Smooth muscle cell (in vitro differentiated cells): ENCODE data around the gene FBXO3. TPM values are rescaled to one million over a fixed set of nuclear protein-coding genes. Genes with fewer than 3 reads are reported as not detected.

ENCODE experiments used
- DNase-seq: peaks from one replicate; lab custom pipeline; 2025; ENCODE audit not compliant: unreplicated experiment; lab: John Stamatoyannopoulos, UW
- H2AFZ ChIP-seq: fragments of 200-600 bp; sonication (generic); 2 replicates; pipeline ENCODE4 v1.6.0; 2016; ENCODE audit warnings: antibody characterized with exemption, low read depth, mild to moderate bottlenecking
- H3F3A ChIP-seq: fragments of 200-600 bp; sonication (generic); 2 replicates; pipeline ENCODE4 v1.6.0; 2017; ENCODE audit warnings: antibody characterized with exemption, low read depth
- H3K27ac ChIP-seq: fragments of 200-600 bp; sonication (generic); 2 replicates; pipeline ENCODE4 v1.5.1; 2016; ENCODE audit warnings: low read depth, mild to moderate bottlenecking
- H3K27me3 ChIP-seq: fragments of 200-600 bp; sonication (generic); 2 replicates; pipeline ENCODE4 v1.6.1; 2016; ENCODE audit warnings: low read depth, mild to moderate bottlenecking
- H3K36me3 ChIP-seq: fragments of 200-600 bp; sonication (generic); 2 replicates; pipeline ENCODE4 v1.5.1; 2016; ENCODE audit warnings: low read depth
- H3K4me1 ChIP-seq: fragments of 200-600 bp; sonication (generic); 2 replicates; pipeline ENCODE4 v1.5.1; 2016; ENCODE audit warnings: low read depth
- H3K4me2 ChIP-seq: fragments of 200-600 bp; sonication (generic); 2 replicates; pipeline ENCODE4 v1.6.0; 2016; ENCODE audit warnings: mild to moderate bottlenecking
- H3K4me3 ChIP-seq: fragments of 200-600 bp; sonication (generic); 2 replicates; pipeline ENCODE4 v1.5.1; 2016; ENCODE audit warnings: mild to moderate bottlenecking
- H3K79me2 ChIP-seq: fragments of 200-600 bp; sonication (generic); 2 replicates; pipeline ENCODE4 v1.6.0; 2016; ENCODE audit warnings: low read depth, mild to moderate bottlenecking
- H3K9ac ChIP-seq: fragments of 200-600 bp; sonication (generic); 2 replicates; pipeline ENCODE4 v1.6.0; 2016; ENCODE audit warnings: low read depth
- H3K9me3 ChIP-seq: fragments of 200-600 bp; sonication (generic); replicated peaks from 2 replicates; pipeline ENCODE4 v1.5.1; 2016; ENCODE audit warnings: low read depth
- H4K20me1 ChIP-seq: fragments of 200-600 bp; sonication (generic); 2 replicates; pipeline ENCODE4 v1.6.0; 2016; ENCODE audit warnings: low read depth
- WGBS: methylation state at CpG from one replicate; pipeline ENCODE4 v1.1.7; 2016; ENCODE audit warnings: low lambda C conversion rate; 5-methylcytosine and 5-hydroxymethylcytosine counted together
- polyA plus RNA-seq: library from polyadenylated mRNA; unstranded; fragments of >200 nt; fragmentation: Nextera tagmentation; extraction: Ambion mirVana; gene quantifications from 2 replicates; pipeline ENCODE4 v1.2.1, GENCODE V29; 2016
- total RNA-seq: library from RNA; depleted of rRNA; stranded (reverse); fragments of >200 nt; gene quantifications from 2 replicates; pipeline ENCODE4 v1.2.3, GENCODE V29; 2014
- TF ChIP-seq, protein P1 (sequence below): fragments of 200-600 bp; sonication (generic); IDR thresholded peaks from 2 replicates; pipeline ENCODE4 v1.5.1; 2017; ENCODE audit warnings: borderline replicate concordance, mild to moderate bottlenecking, antibody characterized with exemption; ENCODE audit not compliant: insufficient read depth, poor library complexity, severe bottlenecking

FBXO3 gene
- total and polyA plus RNA-seq, 2 experiments from 2014 or later = 28.8 to 63.6 TPM

DNA sequence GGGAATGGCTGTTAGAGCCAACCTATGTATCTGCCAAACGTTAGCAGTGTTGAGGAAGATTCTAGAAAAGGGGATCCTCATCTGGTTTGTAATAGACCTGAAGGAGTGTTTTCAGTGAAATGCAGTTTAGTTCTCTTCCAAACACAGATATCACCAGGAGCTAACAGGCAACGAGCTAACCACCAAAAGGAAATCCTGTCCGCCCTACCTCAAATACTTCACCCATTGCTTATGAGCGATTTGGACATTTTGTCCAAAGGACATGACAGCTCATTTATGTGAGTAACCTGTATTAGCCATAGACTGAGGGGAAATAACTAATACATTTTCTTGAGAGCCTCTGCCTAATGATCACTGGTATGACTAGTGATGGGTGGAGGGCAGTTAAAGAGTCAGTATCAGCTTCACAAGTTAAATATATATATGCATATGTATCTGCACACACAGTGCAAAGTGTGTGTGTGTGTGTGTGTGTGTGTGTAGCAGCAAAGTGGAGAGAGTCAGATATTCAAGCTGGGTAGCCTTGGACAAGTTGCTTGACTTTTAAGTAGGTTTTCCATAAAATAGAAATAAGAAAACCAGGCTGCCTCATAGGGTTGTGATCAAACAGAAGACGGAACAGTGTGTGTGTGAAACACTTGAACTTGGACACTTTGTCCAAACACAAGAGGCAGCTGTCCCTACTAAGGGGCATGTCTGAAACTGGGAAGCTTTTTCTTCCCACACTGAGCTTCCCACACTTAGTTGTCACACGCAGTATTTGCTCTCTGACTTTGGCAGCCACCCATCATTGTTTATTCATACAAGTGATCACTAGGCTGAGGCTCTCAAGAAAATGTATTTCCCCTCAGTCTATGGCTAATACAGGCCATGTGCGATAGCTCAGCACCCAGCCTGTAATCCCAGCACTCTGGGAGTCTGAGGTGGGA is 72.8 kb downstream of the FBXO3 start:
- H2AFZ ChIP-seq = no peak overlapping the region
- H3K4me1 ChIP-seq = peaks cover 20% of the 10 kb centered on the region
- peak overlapping the region; percentile 81 for H3K4me2 ChIP-seq

DNA sequence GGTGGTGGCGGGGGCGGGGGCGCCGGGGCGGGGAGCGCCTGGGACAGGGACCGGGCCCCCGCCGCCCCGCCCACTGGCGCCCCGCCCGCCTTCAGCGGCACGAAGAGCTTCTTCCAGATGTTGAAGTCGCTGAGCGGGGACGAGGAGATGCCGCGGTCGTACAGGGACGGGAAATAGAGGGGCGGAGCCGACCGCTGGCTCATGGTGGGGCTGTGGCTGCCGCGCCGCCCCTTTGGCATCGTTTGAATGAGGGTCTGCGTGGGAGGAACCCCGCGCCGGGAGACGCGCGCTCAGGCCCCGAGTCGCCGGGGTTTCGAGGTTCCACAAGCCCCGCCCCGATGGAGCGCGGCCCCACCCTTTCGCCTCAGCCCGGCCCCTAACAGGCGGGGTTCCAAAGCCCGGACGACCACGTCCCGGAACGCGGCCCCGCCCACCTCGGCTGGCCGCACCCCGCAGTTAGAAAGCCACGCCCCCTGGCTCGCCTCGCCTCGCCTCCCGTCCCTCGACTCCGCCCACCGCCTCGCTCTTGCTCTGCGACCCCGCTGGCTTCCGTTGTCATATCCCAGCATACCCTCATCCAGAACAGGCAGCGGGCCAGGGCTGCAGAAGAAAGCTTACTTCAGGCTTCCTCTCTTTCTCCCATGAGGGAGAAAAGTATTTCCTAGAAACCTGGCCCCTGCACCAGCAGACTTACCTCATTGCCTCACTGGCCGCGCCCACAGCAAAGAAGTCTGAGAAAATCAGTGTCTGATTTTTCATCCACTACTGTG is 73.6 kb downstream of the FBXO3 start, which contains the start of gene C11orf91:
Gene C11orf91, minus strand, starts transcription at position 325 of the 770 bp plus-strand sequence. Its CDS starts 86 bp downstream, at position 239.
- H4K20me1 ChIP-seq = no peaks in the 10 kb centered on the region
- TF ChIP-seq, protein P1, sequence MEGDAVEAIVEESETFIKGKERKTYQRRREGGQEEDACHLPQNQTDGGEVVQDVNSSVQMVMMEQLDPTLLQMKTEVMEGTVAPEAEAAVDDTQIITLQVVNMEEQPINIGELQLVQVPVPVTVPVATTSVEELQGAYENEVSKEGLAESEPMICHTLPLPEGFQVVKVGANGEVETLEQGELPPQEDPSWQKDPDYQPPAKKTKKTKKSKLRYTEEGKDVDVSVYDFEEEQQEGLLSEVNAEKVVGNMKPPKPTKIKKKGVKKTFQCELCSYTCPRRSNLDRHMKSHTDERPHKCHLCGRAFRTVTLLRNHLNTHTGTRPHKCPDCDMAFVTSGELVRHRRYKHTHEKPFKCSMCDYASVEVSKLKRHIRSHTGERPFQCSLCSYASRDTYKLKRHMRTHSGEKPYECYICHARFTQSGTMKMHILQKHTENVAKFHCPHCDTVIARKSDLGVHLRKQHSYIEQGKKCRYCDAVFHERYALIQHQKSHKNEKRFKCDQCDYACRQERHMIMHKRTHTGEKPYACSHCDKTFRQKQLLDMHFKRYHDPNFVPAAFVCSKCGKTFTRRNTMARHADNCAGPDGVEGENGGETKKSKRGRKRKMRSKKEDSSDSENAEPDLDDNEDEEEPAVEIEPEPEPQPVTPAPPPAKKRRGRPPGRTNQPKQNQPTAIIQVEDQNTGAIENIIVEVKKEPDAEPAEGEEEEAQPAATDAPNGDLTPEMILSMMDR = no peak
- DNase-seq = peak; percentile 94
- H3K36me3 ChIP-seq = no peaks in the 10 kb centered on the region
- H3K4me2 ChIP-seq = peak within 1 kb of the TSS; percentile 81
- peak within 1 kb of the TSS; percentile 44 for H3K4me3 ChIP-seq
- no peaks in the 10 kb centered on the region for H3K27me3 ChIP-seq
- H3K79me2 ChIP-seq = no peaks in the 10 kb centered on the region
- peak within 1 kb of the TSS; percentile 85 for H3K27ac ChIP-seq
- H3K9ac ChIP-seq = peak within 1 kb of the TSS; percentile 72
- H2AFZ ChIP-seq = no peak within 1 kb of the TSS
- peaks cover 9% of the 10 kb centered on the region for H3F3A ChIP-seq
- 3% methylated on average over 23 of the region's 72 CpGs for WGBS
- H3K9me3 ChIP-seq = no peaks in the 10 kb centered on the region
- peaks cover 20% of the 10 kb centered on the region for H3K4me1 ChIP-seq

More for the DNA sequence above, 72.8 kb downstream of the FBXO3 start:
- H3K9ac ChIP-seq = peak overlapping the region; percentile 65
- DNase-seq = no peak
- no peaks in the 10 kb centered on the region for H4K20me1 ChIP-seq
- peaks cover 9% of the 10 kb centered on the region for H3F3A ChIP-seq
- WGBS = 44% methylated on average over 7 of the region's 7 CpGs
- H3K27ac ChIP-seq = peak overlapping the region; percentile 85
- no peaks in the 10 kb centered on the region for H3K9me3 ChIP-seq
- no peaks in the 10 kb centered on the region for H3K27me3 ChIP-seq
- peak overlapping the region; percentile 44 for H3K4me3 ChIP-seq
- H3K79me2 ChIP-seq = no peaks in the 10 kb centered on the region
- peaks cover under 1% of the 10 kb centered on the region for H3K36me3 ChIP-seq
- TF ChIP-seq, protein P1 = no peak

DNA sequence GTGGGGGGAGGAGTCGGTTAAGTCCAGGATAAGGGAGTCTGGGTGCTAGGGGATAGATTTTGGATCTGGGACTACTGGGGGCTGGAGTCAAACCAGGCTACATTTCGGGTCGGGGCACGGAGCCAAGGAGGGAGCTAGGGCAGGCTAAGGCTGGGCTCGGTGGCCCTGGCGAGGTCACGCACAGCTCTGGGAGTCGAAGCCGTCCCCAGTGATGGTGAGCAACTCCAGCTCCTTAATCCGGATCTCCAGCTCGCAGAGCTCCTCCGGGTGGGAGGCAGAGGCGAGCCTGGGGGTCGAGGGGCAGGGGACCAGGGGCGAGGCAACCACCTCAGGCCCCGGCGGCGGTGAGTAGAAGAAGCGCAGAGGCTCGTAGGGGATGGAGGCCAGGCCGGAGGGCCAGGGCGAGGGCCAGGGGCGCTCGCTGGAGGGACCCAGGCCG is 74.2 kb downstream of the FBXO3 start:
- WGBS = 27% methylated on average over 21 of the region's 25 CpGs
- no peaks in the 10 kb centered on the region for H3K79me2 ChIP-seq

More for the DNA sequence above, 74.2 kb downstream of the FBXO3 start:
- H3K27me3 ChIP-seq = no peaks in the 10 kb centered on the region
- H3K4me2 ChIP-seq = peak overlapping the region; percentile 81
- H3K9me3 ChIP-seq = no peaks in the 10 kb centered on the region
- TF ChIP-seq, protein P1 = no peak
- H2AFZ ChIP-seq = no peak overlapping the region
- H3K9ac ChIP-seq = peak overlapping the region; percentile 72
- DNase-seq = no peak
- H3K36me3 ChIP-seq = no peaks in the 10 kb centered on the region
- peak overlapping the region; percentile 44 for H3K4me3 ChIP-seq
- H3K27ac ChIP-seq = peak overlapping the region; percentile 85
- peaks cover 9% of the 10 kb centered on the region for H3F3A ChIP-seq
- H3K4me1 ChIP-seq = peaks cover 20% of the 10 kb centered on the region
- no peaks in the 10 kb centered on the region for H4K20me1 ChIP-seq
